ENCODE results near the gene CDC42BPA. TPM values are rescaled to one million over a fixed set of nuclear protein-coding genes. Genes with fewer than 3 reads are reported as not detected.

Gene CDC42BPA
- total RNA-seq, 1 donor from 2014 or later, result 37.4 TPM

DNA sequence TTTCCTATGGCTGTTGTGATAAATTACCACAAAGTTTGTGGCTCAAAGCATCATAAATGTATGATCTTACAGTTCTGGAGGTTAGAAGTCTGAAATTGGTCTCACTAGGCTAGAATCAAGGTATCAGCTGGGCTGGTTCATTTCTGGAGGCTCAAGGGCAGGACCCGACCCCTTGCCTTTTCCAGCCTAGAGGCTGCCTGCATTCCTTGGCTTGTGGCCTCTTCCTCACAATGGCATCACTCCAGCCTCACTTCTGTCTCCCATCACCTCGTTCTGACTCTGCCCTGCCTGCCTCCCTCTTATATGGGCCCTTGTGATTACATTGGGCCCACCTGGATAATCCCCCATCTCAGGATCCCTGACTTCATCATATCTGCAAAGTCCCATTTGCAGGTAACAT is 370.2 kb downstream of the CDC42BPA start:
- intact Hi-C loops (cut with micrococcal nuclease), result no loop called here
- DNase-seq (no peak), ATAC-seq (no peak)

GRCh38 chr1:226946841-226947240 is 371.5 kb downstream of the CDC42BPA start:
- intact Hi-C loops (cut with micrococcal nuclease), result no loop called here
- ATAC-seq (peak; percentile 4), DNase-seq (no peak)

- intact Hi-C loops (cut with micrococcal nuclease), result no loop called here
- DNase-seq, result no peak
- no peak for ATAC-seq
These were observed 372.0 kb downstream of the CDC42BPA start for GRCh38 chr1:226946285-226946684.

GRCh38 chr1:226945858-226946245 is 372.4 kb downstream of the CDC42BPA start:
- no peak for ATAC-seq
- intact Hi-C loops (cut with micrococcal nuclease), result no loop called here
- DNase-seq, result no peak

GRCh38 chr1:226945106-226945857 is 373.0 kb downstream of the CDC42BPA start:
- intact Hi-C loops (cut with micrococcal nuclease), result no loop called here
- ATAC-seq (peak; percentile 35), DNase-seq (no peak)

DNA sequence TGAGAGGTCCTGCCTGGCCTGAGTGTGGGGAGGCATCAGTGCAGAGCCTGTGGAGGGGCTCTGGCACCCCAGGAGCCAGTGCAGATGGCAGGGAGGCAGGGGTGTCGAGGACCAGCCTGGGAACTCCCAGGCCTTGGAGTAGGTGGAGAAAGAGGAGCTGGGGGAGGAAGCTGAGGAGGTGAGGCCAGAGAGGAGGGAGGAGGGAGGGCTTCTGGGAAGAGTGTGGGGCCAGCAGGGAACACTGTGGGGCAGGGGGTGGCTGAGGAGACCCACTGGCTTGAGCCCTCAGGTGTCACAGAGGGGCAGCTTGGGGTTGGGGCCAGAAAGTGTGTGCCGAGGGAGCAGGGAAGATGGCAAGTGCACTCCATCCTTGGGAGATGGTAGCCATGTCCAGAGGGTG is 374.4 kb downstream of the CDC42BPA start:
- ATAC-seq (no peak), DNase-seq (no peak)
- intact Hi-C loops (cut with micrococcal nuclease), result no loop called here

GRCh38 chr1:226943156-226943555 is 375.1 kb downstream of the CDC42BPA start:
- ATAC-seq, result no peak
- intact Hi-C loops (cut with micrococcal nuclease), result no loop called here
- DNase-seq, result no peak

DNA sequence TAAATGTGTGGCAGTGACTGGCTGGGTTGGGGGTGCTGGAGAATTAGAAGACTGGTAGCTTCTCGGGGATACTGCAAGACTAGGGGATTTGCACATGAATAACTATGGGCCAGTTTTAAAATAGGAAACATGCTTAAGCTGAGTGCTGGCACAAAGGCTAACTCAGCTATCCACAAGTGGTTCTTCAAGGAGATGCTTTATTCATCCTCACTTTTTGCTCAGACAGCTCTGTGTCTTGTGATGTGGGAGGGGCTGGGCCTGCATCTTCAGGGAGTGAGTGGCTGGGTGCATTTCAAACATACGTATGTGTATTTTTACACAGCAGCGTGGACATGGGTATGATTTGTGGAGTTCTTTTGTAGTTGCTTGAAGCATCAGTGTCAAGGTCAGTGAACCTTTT is 375.9 kb downstream of the CDC42BPA start:
- ATAC-seq, result no peak
- DNase-seq, result no peak
- intact Hi-C loops (cut with micrococcal nuclease), result no loop called here

DNA sequence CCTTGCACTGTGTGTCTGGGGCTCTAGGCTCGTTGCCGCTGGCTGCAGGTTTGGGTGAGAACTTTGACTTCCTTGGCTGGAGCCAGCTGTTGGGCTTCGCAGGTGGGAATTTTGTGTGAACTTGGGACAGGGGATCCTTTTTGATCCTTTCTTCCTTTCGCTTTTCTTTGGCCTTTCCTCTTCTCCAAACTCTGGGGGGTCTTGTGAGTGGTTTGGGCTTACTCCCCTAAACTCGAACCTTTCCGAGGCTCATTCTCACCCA is 377.6 kb downstream of the CDC42BPA start:
- ATAC-seq (no peak), DNase-seq (no peak)
- intact Hi-C loops (cut with micrococcal nuclease), result no loop called here

GRCh38 chr1:226940029-226940805 is 378.1 kb downstream of the CDC42BPA start, which contains the start of gene COQ8A:
Gene COQ8A (plus strand): TSS chr1:226940294. CDS start chr1:226961386, 21,092 bp downstream.
- DNase-seq, result peak; percentile 100
- intact Hi-C loops (cut with micrococcal nuclease), result no loop called here
- ATAC-seq, result peak; percentile 94

Other genes with a start within 250 kb of the CDC42BPA start
- gene ZNF678, start 245.1 kb upstream of the CDC42BPA start, total RNA-seq, result 1.4 TPM